ENCODE data around the gene MFNG. TPM values are rescaled to one million over a fixed set of nuclear protein-coding genes. Genes with fewer than 3 reads are reported as not detected.

MFNG gene
- total RNA-seq, 1 experiment from 2014 or later = 7.1 TPM

- in situ Hi-C loops (cut with HindIII; ENCODE audit: low pct_unique_long_range_greater_than_20kb, low sequenced_read_pairs) = no loop called here
- ChIA-PET POLR2A (no interaction called here), CTCF (no interaction called here)
- Histone ChIP-seq H3K4me3 (ENCODE audit: low read depth in 2 of 2, low read length in 2 of 2) (no peak overlapping the region), H3K27me3 (ENCODE audit: control insufficient read depth, insufficient read depth, low read length) (no peaks in the 10 kb centered on the region), H3K4me1 (ENCODE audit: control insufficient read depth, insufficient read depth, low read length) (peaks cover 8% of the 10 kb centered on the region), H3K27ac (ENCODE audit: low read length) (no peak overlapping the region), H3K36me3 (ENCODE audit: control insufficient read depth, insufficient read depth, low read length) (no peaks in the 10 kb centered on the region), H3K9me3 (ENCODE audit: control insufficient read depth, insufficient read depth, low read depth, low read length) (no peaks in the 10 kb centered on the region; the same call in 1 of the 2 replicates)
- BruUV-seq (replicated peaks) = no TSS peak
- ATAC-seq (no peak), DNase-seq (ENCODE audit: low read depth, low spot score) (no peak)
- no peak for TF ChIP-seq POLR2AphosphoS5 (IDR thresholded peaks at IDR 0.05; ENCODE audit: low read depth, low read length)
- TF ChIP-seq TCF7L2 (IDR thresholded peaks at IDR 0.05; ENCODE audit: low read depth, low read length) = no peak
- TF ChIP-seq SIN3A (IDR thresholded peaks at IDR 0.05; ENCODE audit: borderline replicate concordance, insufficient read depth, low read depth, low read length) = no peak
- no peak for TF ChIP-seq CTCF (IDR thresholded peaks at IDR 0.05)
- TF ChIP-seq, protein P1, sequence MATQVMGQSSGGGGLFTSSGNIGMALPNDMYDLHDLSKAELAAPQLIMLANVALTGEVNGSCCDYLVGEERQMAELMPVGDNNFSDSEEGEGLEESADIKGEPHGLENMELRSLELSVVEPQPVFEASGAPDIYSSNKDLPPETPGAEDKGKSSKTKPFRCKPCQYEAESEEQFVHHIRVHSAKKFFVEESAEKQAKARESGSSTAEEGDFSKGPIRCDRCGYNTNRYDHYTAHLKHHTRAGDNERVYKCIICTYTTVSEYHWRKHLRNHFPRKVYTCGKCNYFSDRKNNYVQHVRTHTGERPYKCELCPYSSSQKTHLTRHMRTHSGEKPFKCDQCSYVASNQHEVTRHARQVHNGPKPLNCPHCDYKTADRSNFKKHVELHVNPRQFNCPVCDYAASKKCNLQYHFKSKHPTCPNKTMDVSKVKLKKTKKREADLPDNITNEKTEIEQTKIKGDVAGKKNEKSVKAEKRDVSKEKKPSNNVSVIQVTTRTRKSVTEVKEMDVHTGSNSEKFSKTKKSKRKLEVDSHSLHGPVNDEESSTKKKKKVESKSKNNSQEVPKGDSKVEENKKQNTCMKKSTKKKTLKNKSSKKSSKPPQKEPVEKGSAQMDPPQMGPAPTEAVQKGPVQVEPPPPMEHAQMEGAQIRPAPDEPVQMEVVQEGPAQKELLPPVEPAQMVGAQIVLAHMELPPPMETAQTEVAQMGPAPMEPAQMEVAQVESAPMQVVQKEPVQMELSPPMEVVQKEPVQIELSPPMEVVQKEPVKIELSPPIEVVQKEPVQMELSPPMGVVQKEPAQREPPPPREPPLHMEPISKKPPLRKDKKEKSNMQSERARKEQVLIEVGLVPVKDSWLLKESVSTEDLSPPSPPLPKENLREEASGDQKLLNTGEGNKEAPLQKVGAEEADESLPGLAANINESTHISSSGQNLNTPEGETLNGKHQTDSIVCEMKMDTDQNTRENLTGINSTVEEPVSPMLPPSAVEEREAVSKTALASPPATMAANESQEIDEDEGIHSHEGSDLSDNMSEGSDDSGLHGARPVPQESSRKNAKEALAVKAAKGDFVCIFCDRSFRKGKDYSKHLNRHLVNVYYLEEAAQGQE (IDR thresholded peaks at IDR 0.05; ENCODE audit: insufficient read depth in 1 of 2, low read depth in 2 of 2, low read length in 1 of 2) = no peak
- intact Hi-C loops (cut with micrococcal nuclease; ENCODE audit: unreplicated experiment) = no loop called here
These were observed 54.8 kb downstream of the MFNG start for GRCh38 chr22:37431366-37431765.

- H3K27me3 ChIP-seq (ENCODE audit: control insufficient read depth, insufficient read depth, low read length) = no peaks in the 10 kb centered on the region
- no peak overlapping the region for H3K27ac ChIP-seq (ENCODE audit: low read length)
- H3K9me3 ChIP-seq (ENCODE audit: control insufficient read depth, insufficient read depth, low read depth, low read length) = no peaks in the 10 kb centered on the region; the same call in 1 of the 2 replicates
- TF ChIP-seq TCF7L2 (IDR thresholded peaks at IDR 0.05; ENCODE audit: low read depth, low read length) = no peak
- TF ChIP-seq CTCF (IDR thresholded peaks at IDR 0.05) = no peak
- TF ChIP-seq, protein P1 (IDR thresholded peaks at IDR 0.05; ENCODE audit: insufficient read depth in 1 of 2, low read depth in 2 of 2, low read length in 1 of 2) = no peak
- no peak for TF ChIP-seq SIN3A (IDR thresholded peaks at IDR 0.05; ENCODE audit: borderline replicate concordance, insufficient read depth, low read depth, low read length)
- no peak for TF ChIP-seq POLR2AphosphoS5 (IDR thresholded peaks at IDR 0.05; ENCODE audit: low read depth, low read length)
- no peaks in the 10 kb centered on the region for H3K36me3 ChIP-seq (ENCODE audit: control insufficient read depth, insufficient read depth, low read length)
- DNase-seq (ENCODE audit: low read depth, low spot score) = no peak
- no peak overlapping the region for H3K4me3 ChIP-seq (ENCODE audit: low read depth in 2 of 2, low read length in 2 of 2)
- H3K4me1 ChIP-seq (ENCODE audit: control insufficient read depth, insufficient read depth, low read length) = peaks cover 8% of the 10 kb centered on the region
- ChIA-PET POLR2A (no interaction called here), CTCF (no interaction called here)
- ATAC-seq = no peak
- BruUV-seq (replicated peaks) = no TSS peak
- in situ Hi-C loops (cut with HindIII; ENCODE audit: low pct_unique_long_range_greater_than_20kb, low sequenced_read_pairs) = no loop called here
- intact Hi-C loops (cut with micrococcal nuclease; ENCODE audit: unreplicated experiment) = no loop called here
These were observed 55.2 kb downstream of the MFNG start for GRCh38 chr22:37430941-37431340.

All from Panc1 (cell line).